WI38 (cell line): ENCODE results near the gene STAG3.

Experiments used
- H3K4me3 ChIP-seq: 2 replicates; pipeline ENCODE4 v1.5.1; 2011; ENCODE audit warnings: low read depth, mild to moderate bottlenecking, control low read depth, low read length
- TF ChIP-seq, protein P1 (sequence below): IDR thresholded peaks from 2 replicates; pipeline ENCODE4 v1.5.1; 2012; ENCODE audit warnings: low read depth, mild to moderate bottlenecking, control low read depth, low read length

Gene STAG3

DNA sequence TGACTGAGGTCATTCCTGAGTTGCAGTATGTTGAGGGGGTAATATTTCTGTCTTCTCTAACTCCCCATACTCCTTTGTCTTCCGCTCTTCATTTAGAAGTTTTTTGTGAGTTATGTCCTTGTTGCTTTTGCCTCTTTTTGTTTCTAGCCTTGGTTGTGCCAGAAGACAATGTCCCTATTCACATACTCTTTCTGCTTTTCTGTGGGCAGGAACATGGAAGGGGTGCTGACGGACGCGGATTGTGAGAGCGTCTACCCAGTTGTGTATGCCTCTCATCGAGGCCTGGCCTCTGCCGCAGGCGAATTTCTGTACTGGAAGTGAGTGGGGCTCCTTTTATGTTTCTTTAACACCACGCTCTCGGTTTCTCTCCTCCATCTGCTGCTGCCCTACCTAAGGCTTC, 20.5 kb downstream of the STAG3 start:
- TF ChIP-seq, protein P1, sequence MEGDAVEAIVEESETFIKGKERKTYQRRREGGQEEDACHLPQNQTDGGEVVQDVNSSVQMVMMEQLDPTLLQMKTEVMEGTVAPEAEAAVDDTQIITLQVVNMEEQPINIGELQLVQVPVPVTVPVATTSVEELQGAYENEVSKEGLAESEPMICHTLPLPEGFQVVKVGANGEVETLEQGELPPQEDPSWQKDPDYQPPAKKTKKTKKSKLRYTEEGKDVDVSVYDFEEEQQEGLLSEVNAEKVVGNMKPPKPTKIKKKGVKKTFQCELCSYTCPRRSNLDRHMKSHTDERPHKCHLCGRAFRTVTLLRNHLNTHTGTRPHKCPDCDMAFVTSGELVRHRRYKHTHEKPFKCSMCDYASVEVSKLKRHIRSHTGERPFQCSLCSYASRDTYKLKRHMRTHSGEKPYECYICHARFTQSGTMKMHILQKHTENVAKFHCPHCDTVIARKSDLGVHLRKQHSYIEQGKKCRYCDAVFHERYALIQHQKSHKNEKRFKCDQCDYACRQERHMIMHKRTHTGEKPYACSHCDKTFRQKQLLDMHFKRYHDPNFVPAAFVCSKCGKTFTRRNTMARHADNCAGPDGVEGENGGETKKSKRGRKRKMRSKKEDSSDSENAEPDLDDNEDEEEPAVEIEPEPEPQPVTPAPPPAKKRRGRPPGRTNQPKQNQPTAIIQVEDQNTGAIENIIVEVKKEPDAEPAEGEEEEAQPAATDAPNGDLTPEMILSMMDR, result no peak
- H3K4me3 ChIP-seq, result no peak overlapping the region

DNA sequence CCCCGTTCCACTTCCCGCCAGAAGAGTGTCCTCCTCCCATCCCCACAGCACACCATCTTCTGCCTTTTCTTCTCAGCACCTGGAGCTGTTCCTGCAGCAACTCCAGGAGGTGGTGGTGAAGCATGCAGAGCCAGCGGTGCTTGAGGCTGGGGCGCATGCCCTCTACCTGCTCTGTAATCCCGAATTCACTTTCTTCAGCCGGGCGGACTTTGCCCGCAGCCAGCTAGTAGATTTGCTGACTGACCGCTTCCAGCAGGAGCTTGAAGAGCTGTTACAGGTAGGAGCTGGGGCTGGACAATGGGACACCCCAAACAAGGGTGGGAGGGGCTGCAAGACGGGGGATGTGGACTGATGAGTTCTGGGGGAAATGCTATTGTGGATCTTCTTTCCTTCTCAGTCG, 23.0 kb downstream of the STAG3 start:
- no peak overlapping the region for H3K4me3 ChIP-seq
- TF ChIP-seq, protein P1, result no peak

DNA sequence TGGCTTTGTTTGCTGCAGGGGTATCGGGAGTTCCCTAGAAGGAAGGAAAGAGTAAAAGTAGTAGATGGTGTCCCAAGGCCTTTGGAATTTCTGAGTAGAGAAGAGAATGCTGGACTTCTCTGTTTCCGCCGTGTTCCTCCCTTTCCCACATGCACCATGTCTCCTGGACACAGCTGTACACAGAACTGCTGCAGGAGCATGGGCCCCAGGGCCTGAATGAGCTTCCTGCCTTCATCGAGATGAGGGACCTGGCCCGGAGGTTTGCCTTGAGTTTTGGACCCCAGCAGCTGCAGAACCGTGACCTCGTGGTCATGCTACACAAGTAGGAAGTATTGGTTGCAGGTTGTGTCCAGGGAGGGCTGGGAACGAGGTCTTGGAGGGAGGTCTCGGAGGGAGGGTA, 26.7 kb downstream of the STAG3 start:
- H3K4me3 ChIP-seq, result no peak overlapping the region
- TF ChIP-seq, protein P1, result no peak

DNA sequence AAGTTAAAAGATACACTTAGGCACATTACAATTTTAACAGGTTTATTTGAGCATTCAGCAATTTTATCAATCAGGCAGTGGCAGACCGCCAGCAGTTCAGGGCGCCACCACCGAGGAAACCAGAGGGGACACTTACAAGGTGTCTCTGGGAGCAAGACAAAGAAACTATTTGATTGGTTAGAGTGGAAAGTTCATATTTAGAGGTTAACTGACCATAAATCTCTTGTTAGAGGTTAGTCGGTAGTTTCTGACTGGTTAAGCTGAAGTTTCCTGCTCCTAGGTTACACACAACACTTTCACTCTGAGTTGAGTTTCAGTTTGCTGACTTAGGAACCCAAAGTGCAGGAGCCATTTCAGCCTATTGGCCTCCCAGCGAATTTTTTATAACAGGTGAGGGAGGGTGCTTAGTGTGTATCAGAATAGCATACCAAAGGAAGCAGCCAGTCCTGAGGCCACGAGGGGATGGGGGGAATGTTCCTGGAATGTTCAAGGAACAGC, 31.2 kb downstream of the STAG3 start:
- TF ChIP-seq, protein P1, result no peak
- no peak overlapping the region for H3K4me3 ChIP-seq

DNA sequence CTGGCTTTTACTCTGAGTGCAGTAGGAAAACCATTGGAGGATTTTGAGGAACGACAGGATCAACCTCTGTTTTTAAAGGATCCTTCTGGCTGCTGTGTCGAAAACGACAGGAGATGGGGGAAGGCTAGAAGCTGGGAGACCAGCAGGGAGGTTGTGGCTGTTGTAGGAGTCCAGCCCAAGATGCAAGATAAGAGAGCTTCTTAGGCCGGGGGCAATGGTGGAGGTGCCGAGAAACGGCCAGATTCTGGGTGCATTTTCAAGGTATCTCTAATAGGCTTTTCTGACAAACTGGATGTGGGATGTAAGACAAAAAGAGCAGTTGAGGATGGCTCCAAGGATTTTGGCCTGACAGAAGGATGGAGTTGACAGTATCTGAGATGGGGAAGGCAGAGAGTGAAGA, 31.8 kb downstream of the STAG3 start:
- H3K4me3 ChIP-seq, result no peak overlapping the region
- TF ChIP-seq, protein P1, result no peak

DNA sequence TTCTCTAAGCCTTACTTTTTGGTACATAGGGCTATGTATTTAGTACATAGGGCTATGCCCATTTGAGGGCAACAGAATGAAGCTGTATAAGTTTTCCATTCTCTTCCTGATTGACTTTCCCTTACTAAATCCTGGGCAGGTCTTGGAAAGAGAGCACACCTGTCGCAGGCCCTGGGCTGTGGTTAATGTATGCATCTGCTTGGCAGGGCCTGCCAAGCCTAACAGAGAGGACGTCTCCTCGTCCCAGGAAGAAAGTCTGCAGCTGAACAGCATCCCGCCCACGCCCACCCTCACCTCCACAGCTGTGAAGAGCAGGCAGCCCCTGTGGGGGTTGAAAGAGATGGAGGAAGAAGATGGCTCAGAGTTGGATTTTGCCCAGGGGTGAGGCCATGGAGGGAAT, 33.1 kb downstream of the STAG3 start:
- TF ChIP-seq, protein P1, result no peak
- H3K4me3 ChIP-seq, result no peak overlapping the region

DNA sequence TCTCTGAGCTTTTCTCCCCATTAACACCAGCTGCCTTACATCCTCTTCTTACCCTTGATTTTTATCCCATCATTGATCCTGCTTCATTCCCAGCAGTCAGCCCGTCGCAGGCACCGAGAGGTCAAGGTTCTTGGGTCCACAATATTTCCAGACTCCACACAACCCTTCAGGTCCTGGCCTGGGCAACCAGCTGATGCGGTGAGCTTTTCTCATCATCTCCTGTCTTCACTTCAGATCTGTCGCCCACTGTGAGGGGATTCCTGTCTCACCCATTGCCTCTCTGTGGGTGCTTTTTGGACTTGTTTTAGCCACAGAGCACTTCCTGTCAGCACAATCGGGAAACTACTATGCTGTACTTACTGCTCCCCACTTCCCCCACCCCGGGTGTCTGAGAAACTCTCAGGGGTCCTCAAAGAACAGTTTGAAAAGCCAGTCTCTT, 33.6 kb downstream of the STAG3 start:
- TF ChIP-seq, protein P1, result no peak
- no peak overlapping the region for H3K4me3 ChIP-seq
